ENCODE results near the gene ANKRD24. TPM values are rescaled to one million over a fixed set of nuclear protein-coding genes. Genes with fewer than 3 reads are reported as not detected.
A peak's percentile ranks its signal among the peaks of the same experiment; 100 is the strongest.
"Not testable (repeated sequence)": the region's sequence is repeated elsewhere in the genome, so short reads cannot be mapped to it uniquely, and the experiment has no call there.

Gene ANKRD24
- total RNA-seq, 4 donors from 2014 or later, result 0.30 to 1.7 (median 0.61) TPM

GRCh38 chr19:4186087-4186993, 3.9 kb downstream of the ANKRD24 start:
- H3K4me3 ChIP-seq, result no peak overlapping the region
- H3K4me1 ChIP-seq, result peaks cover 0 to 19% (median 9%) of the 10 kb centered on the region in 4 donors
- no peak overlapping the region for H3K27ac ChIP-seq
- no peaks in the 10 kb centered on the region for H3K9me3 ChIP-seq
- H3K36me3 ChIP-seq, result no peaks in the 10 kb centered on the region
- peaks cover 0 to 20% of the 10 kb centered on the region in 2 donors for H3K27me3 ChIP-seq
- peak; percentile 30 to 70 for DNase-seq (ENCODE audit: low spot score in 2 of 2)
- WGBS, 2 donors, result 32 to 35% methylated on average over 22 of the region's 22 CpGs
- no peak for TF ChIP-seq EP300 (IDR thresholded peaks at IDR 0.05)
- no peak for TF ChIP-seq POLR2A (IDR thresholded peaks at IDR 0.05)
- peak; percentile 46 to 62 (median 51) for TF ChIP-seq CTCF (IDR thresholded peaks at IDR 0.05)

GRCh38 chr19:4187313-4188122, 5.0 kb downstream of the ANKRD24 start:
- TF ChIP-seq POLR2A (IDR thresholded peaks at IDR 0.05) (no peak), CTCF (IDR thresholded peaks at IDR 0.05) (no peak), EP300 (IDR thresholded peaks at IDR 0.05) (no peak)
- 90 to 94% methylated on average over 10 of the region's 10 CpGs for WGBS, 2 donors
- DNase-seq (ENCODE audit: low spot score in 2 of 2), result no peak
- Histone ChIP-seq H3K9me3 (no peaks in the 10 kb centered on the region), H3K27me3 (peaks cover 0 to 29% of the 10 kb centered on the region in 2 donors), H3K36me3 (no peaks in the 10 kb centered on the region), H3K27ac (no peak overlapping the region), H3K4me3 (no peak overlapping the region), H3K4me1 (peaks cover 0 to 13% (median 3%) of the 10 kb centered on the region in 4 donors)

GRCh38 chr19:4189641-4190040, 7.2 kb downstream of the ANKRD24 start:
- no peaks in the 10 kb centered on the region for H3K36me3 ChIP-seq
- peaks cover 0 to 49% of the 10 kb centered on the region in 2 donors for H3K27me3 ChIP-seq
- WGBS, 2 donors, result 75 to 76% methylated on average over 5 of the region's 5 CpGs

GRCh38 chr19:4192537-4192936, 10.0 kb downstream of the ANKRD24 start:
- not testable (repeated sequence) for H3K27ac ChIP-seq; H3K9me3 ChIP-seq; H3K4me1 ChIP-seq; DNase-seq (ENCODE audit: low spot score in 2 of 2); H3K36me3 ChIP-seq; H3K4me3 ChIP-seq
- H3K27me3 ChIP-seq, result peaks cover 0 to 67% of the 10 kb centered on the region in 2 donors
- 94% methylated on average over 3 of the region's 3 CpGs for WGBS, 2 donors

More at GRCh38 chr19:4189641-4190040, 7.2 kb downstream of the ANKRD24 start:
- DNase-seq (ENCODE audit: low spot score in 2 of 2), result no peak
- H3K27ac ChIP-seq, result no peak overlapping the region
- no peaks in the 10 kb centered on the region for H3K4me1 ChIP-seq
- no peak for TF ChIP-seq CTCF (IDR thresholded peaks at IDR 0.05)
- no peak for TF ChIP-seq POLR2A (IDR thresholded peaks at IDR 0.05)
- no peak for TF ChIP-seq EP300 (IDR thresholded peaks at IDR 0.05)
- H3K9me3 ChIP-seq, result no peaks in the 10 kb centered on the region
- no peak overlapping the region for H3K4me3 ChIP-seq

- no peak for DNase-seq (ENCODE audit: low spot score in 2 of 2)
- no peak for TF ChIP-seq EP300 (IDR thresholded peaks at IDR 0.05)
- no peak for TF ChIP-seq POLR2A (IDR thresholded peaks at IDR 0.05)
- TF ChIP-seq CTCF (IDR thresholded peaks at IDR 0.05), result no peak
- 49 to 60% methylated on average over 7 of the region's 7 CpGs for WGBS, 2 donors
Observed at GRCh38 chr19:4194353-4194752, 11.9 kb downstream of the ANKRD24 start.

More at GRCh38 chr19:4194353-4194752, 11.9 kb downstream of the ANKRD24 start:
- no peak overlapping the region for H3K4me3 ChIP-seq
- H3K4me1 ChIP-seq, result peaks cover 0 to 9% (median 0%) of the 10 kb centered on the region in 4 donors
- H3K9me3 ChIP-seq, result no peaks in the 10 kb centered on the region
- H3K27me3 ChIP-seq, result peaks cover 2 to 77% of the 10 kb centered on the region in 2 donors
- no peak overlapping the region for H3K27ac ChIP-seq
- H3K36me3 ChIP-seq, result no peaks in the 10 kb centered on the region

All from tibial nerve (tissue), 4 donors.